Measurements from ENCODE around the gene TPPP3.

GRCh38 chr16:67391424-67392300, 1.6 kb downstream of the TPPP3 start:
- TF ChIP-seq ZNF274 (IDR thresholded peaks at IDR 0.05; ENCODE audit: borderline replicate concordance, low read depth, low read length) = no peak
- TF ChIP-seq ZBTB1 (CRISPR knock-in tag; IDR thresholded peaks at IDR 0.05; ENCODE audit: borderline replicate concordance, low read depth) = no peak
- TF ChIP-seq NFIC (IDR thresholded peaks at IDR 0.05) = no peak
- TF ChIP-seq SIN3A (IDR thresholded peaks at IDR 0.05; ENCODE audit: borderline replicate concordance in 2 of 2, control insufficient read depth in 1 of 2, low read depth in 2 of 2, low read length in 2 of 2) = no peak
- TF ChIP-seq MEF2A (IDR thresholded peaks at IDR 0.05; ENCODE audit: control insufficient read depth, low read depth, low read length) = no peak
- TF ChIP-seq ZNF140 (CRISPR knock-in tag; IDR thresholded peaks at IDR 0.05) = no peak
- no peak for TF ChIP-seq RAD21 (CRISPR knock-in tag; conservative IDR thresholded peaks at IDR 0.05 in 1 of 2, IDR thresholded peaks at IDR 0.05 in 1 of 2)
- TF ChIP-seq EP300 (IDR thresholded peaks at IDR 0.05; ENCODE audit: low read length) = no peak
- TF ChIP-seq POLR2A (conservative IDR thresholded peaks at IDR 0.05) = no peak
- TF ChIP-seq THRAP3 (IDR thresholded peaks at IDR 0.05; ENCODE audit: borderline replicate concordance) = no peak
- no peak for TF ChIP-seq CTCF (IDR thresholded peaks at IDR 0.05 in 2 of 3, conservative IDR thresholded peaks at IDR 0.05 in 1 of 3; ENCODE audit: insufficient read depth in 2 of 3, low read depth in 1 of 3, low read length in 3 of 3)
- no peak for TF ChIP-seq SMAD1 (IDR thresholded peaks at IDR 0.05; ENCODE audit: low read depth, low read length, partially characterized antibody)
- no peak for TF ChIP-seq NR2C2 (CRISPR knock-in tag; IDR thresholded peaks at IDR 0.05)
- TF ChIP-seq NR2C2 (tag; IDR thresholded peaks at IDR 0.05) = no peak
- no peak for TF ChIP-seq REST (IDR thresholded peaks at IDR 0.05; ENCODE audit: borderline replicate concordance)
- TF ChIP-seq REST (CRISPR knock-in tag; IDR thresholded peaks at IDR 0.05; ENCODE audit: low read depth) = no peak

Data from K562 (cell line).